Glutamatergic neuron (in vitro differentiated cells): ENCODE results near the gene APOL2. TPM values are rescaled to one million over a fixed set of nuclear protein-coding genes. Genes with fewer than 3 reads are reported as not detected.

Experiments used
- DNase-seq: peaks from one replicate; pipeline ENCODE4 v3.0.0; 2022
- H3K27ac Mint-ChIP-seq: one replicate; pipeline ENCODE4 v1.8.0; 2020; ENCODE audit warnings: mild to moderate bottlenecking, mixed read lengths, inconsistent platforms; ENCODE audit not compliant: unreplicated experiment
- H3K27me3 Mint-ChIP-seq: one replicate; pipeline ENCODE4 v1.8.0; 2020; ENCODE audit warnings: mild to moderate bottlenecking, moderate library complexity, mixed read lengths, inconsistent platforms; ENCODE audit not compliant: unreplicated experiment
- H3K36me3 Mint-ChIP-seq: one replicate; pipeline ENCODE4 v1.8.0; 2020; ENCODE audit warnings: mild to moderate bottlenecking, mixed read lengths, inconsistent platforms; ENCODE audit not compliant: unreplicated experiment
- H3K4me1 Mint-ChIP-seq: one replicate; pipeline ENCODE4 v1.8.0; 2020; ENCODE audit warnings: mild to moderate bottlenecking, low read depth, mixed read lengths, inconsistent platforms; ENCODE audit not compliant: unreplicated experiment
- H3K4me3 Mint-ChIP-seq: one replicate; pipeline ENCODE4 v1.8.0; 2020; ENCODE audit warnings: mild to moderate bottlenecking, mixed read lengths, inconsistent platforms; ENCODE audit not compliant: unreplicated experiment
- H3K9me3 Mint-ChIP-seq: one replicate; pipeline ENCODE4 v1.8.0; 2020; ENCODE audit warnings: mild to moderate bottlenecking, moderate library complexity, mixed read lengths, inconsistent platforms; ENCODE audit not compliant: unreplicated experiment
- total RNA-seq: library from RNA; stranded (reverse); fragmentation: NEBNext Ultra II Directional; extraction: Animal tissue kit (Norgen Biotek cat#: 25700); gene quantifications from one replicate; pipeline ENCODE4 v1.2.1, GENCODE V29; 2021; ENCODE audit not compliant: unreplicated experiment
- TF ChIP-seq, protein P1 (sequence below): fragments of 200-600 bp; sonication (generic); IDR thresholded peaks from one replicate; pipeline ENCODE4 v1.5.0; 2021; ENCODE audit not compliant: partially characterized antibody, unreplicated experiment

Gene APOL2
- total RNA-seq, 1 donor from 2014 or later: not detected

DNA sequence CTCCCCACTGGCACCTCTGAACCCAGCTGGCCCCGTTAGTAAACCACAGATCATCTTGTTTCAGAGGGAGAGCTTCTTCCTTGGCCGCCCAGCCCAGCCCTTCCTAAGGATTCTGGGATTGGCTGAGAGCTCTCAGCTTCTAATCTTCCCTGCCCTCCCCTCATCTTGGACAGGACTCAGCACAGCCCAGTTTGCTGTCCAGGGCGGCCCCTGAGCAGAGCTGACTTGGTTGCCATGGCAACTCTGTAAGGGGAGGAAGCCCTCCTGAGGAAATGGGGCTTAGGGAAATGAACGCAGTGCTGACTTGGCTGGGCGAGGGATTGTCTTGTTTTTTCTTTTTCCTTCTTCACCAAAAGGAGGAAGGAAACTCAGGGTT, 42.3 kb downstream of the APOL2 start:
- Mint-ChIP-seq H3K36me3 (no peaks in the 10 kb centered on the region), H3K9me3 (peaks cover 11% of the 10 kb centered on the region), H3K27me3 (peaks cover 7% of the 10 kb centered on the region), H3K4me3 (peak overlapping the region; percentile 76), H3K4me1 (peaks cover 25% of the 10 kb centered on the region), H3K27ac (peak overlapping the region; percentile 96)
- TF ChIP-seq, protein P1, sequence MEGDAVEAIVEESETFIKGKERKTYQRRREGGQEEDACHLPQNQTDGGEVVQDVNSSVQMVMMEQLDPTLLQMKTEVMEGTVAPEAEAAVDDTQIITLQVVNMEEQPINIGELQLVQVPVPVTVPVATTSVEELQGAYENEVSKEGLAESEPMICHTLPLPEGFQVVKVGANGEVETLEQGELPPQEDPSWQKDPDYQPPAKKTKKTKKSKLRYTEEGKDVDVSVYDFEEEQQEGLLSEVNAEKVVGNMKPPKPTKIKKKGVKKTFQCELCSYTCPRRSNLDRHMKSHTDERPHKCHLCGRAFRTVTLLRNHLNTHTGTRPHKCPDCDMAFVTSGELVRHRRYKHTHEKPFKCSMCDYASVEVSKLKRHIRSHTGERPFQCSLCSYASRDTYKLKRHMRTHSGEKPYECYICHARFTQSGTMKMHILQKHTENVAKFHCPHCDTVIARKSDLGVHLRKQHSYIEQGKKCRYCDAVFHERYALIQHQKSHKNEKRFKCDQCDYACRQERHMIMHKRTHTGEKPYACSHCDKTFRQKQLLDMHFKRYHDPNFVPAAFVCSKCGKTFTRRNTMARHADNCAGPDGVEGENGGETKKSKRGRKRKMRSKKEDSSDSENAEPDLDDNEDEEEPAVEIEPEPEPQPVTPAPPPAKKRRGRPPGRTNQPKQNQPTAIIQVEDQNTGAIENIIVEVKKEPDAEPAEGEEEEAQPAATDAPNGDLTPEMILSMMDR: no peak
- no peak for DNase-seq

DNA sequence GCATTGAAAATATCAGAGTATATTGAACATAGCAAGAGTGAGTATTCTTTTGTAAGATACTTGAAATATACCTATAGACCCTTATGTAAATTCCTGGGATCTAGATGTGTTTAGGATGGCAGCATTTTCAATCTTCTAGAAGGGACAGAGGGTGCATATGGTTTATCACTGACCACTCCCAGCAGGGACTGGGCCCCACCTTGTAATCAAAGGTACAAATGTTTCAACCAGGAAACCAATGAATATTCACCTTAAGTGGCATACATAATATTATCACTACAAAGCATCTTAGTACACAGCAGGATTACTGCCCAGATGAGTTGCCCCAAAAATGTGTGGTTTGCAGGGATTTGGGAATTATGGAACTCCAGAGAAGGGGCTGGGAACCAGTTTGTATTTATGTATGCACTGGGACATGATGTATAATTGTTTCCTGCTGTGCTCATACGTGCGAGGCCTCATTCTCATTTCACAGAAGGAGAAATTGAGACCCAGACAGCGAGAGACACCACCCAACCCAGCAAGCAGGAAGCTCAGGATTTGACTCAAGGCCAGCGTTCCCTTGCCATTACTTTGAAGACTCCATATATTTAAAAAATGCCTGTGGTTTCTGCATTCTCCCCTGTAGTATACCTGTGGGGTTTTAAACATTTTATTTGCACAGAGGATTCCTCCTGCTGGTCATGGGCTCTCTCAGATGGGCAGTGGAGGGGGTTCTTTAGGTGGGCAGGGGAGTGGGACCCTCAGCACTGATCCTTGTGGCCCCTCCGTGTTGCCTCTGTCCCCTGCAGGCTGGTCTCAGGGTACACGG, 42.9 kb downstream of the APOL2 start:
- no peak for DNase-seq
- Mint-ChIP-seq H3K4me1 (peaks cover 25% of the 10 kb centered on the region), H3K27me3 (peaks cover 7% of the 10 kb centered on the region), H3K27ac (no peak overlapping the region), H3K9me3 (peaks cover 11% of the 10 kb centered on the region), H3K36me3 (no peaks in the 10 kb centered on the region), H3K4me3 (peak overlapping the region; percentile 76)
- TF ChIP-seq, protein P1: no peak

DNA sequence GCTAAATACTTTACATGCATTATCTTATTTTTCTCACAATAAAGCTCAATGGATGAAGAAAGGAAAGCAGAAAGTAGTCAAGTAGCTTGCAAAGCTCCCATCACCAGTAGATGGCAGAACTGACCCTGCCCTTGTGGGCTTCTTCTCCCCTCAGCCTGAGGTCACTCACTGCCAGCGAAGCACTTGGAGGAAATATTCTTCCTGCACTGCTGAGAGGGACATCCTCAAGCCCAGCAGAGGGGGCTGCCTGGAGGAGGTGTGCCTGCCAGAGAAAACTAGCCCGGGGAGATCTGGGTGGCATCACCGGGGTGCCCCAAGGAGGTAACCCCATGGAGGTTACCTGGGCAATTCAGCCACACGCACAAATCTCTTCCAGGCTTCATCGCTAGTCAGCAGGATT, 44.4 kb downstream of the APOL2 start:
- Mint-ChIP-seq H3K9me3 (peaks cover 11% of the 10 kb centered on the region), H3K4me3 (no peak overlapping the region), H3K36me3 (no peaks in the 10 kb centered on the region), H3K4me1 (peaks cover 28% of the 10 kb centered on the region), H3K27ac (no peak overlapping the region), H3K27me3 (peaks cover 7% of the 10 kb centered on the region)
- peak; percentile 67 for DNase-seq
- TF ChIP-seq, protein P1: peak; percentile 49

DNA sequence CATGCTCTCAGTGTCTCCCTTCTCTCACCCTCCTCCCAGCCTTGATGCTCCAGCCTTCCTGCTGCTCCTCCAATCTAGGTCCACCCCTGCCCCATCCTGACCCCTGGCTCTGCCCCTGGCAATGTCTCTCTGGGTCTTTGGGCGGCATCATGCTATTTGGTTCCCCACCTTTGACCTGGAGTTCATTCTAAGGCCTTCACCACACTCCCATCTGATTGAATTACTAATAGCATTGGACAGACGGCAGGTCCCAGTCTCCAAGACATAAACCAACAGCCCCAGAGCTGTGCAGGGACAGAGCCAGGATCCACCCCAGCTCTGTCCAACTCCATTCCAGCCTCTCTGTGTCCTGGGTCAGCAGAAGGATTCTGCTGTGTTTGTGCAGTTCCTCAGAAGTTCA, 44.9 kb downstream of the APOL2 start:
- H3K9me3 Mint-ChIP-seq: peaks cover 12% of the 10 kb centered on the region
- no peak overlapping the region for H3K27ac Mint-ChIP-seq
- H3K4me3 Mint-ChIP-seq: no peak overlapping the region
- H3K27me3 Mint-ChIP-seq: peaks cover 10% of the 10 kb centered on the region
- H3K4me1 Mint-ChIP-seq: peaks cover 28% of the 10 kb centered on the region
- TF ChIP-seq, protein P1: no peak
- H3K36me3 Mint-ChIP-seq: no peaks in the 10 kb centered on the region
- no peak for DNase-seq

DNA sequence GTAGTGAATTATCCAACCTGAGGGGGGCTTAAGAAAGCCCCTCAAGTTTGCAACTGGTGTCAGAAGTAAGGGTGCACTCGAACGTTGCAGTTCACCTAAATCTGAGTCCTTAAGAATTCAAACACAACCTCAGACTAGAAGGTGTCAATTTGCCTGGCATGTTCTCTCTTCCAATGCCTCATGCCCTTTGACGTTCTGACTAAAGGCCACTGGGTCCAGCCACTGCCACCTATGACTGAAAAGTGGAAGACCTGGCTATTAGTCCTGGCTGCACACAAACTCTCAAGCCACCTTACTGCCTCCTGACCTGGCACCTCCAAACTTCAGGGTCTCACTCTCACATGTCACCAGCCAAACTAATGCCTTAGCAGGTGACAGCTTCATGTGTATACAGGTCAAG, 45.8 kb downstream of the APOL2 start:
- peaks cover 12% of the 10 kb centered on the region for H3K27me3 Mint-ChIP-seq
- peaks cover 12% of the 10 kb centered on the region for H3K9me3 Mint-ChIP-seq
- H3K4me3 Mint-ChIP-seq: no peak overlapping the region
- H3K27ac Mint-ChIP-seq: no peak overlapping the region
- TF ChIP-seq, protein P1: no peak
- no peak for DNase-seq
- peaks cover 28% of the 10 kb centered on the region for H3K4me1 Mint-ChIP-seq
- no peaks in the 10 kb centered on the region for H3K36me3 Mint-ChIP-seq
